Stimulated activated CD4-positive, alpha-beta T cell treated with anti-CD3 and anti-CD28 coated beads, Interleukin-2, amount 100 ng/mL, for 24 hours (primary cell): Measurements from ENCODE around the gene ECEL1.

Experiments used
- DNase-seq, 2 donors: peaks; one replicate each; pipeline ENCODE4 v3.0.0-alpha.2; 2020

The ECEL1 gene

GRCh38 chr2:232522623-232523401, 35.2 kb upstream of the ECEL1 start:
- no peak for DNase-seq

GRCh38 chr2:232521959-232522622, 34.5 kb upstream of the ECEL1 start:
- peak; percentile 81 to 82 for DNase-seq

GRCh38 chr2:232521098-232521497, 33.5 kb upstream of the ECEL1 start:
- no peak for DNase-seq

- no peak for DNase-seq
Measured at GRCh38 chr2:232520489-232520888, 32.9 kb upstream of the ECEL1 start.

- DNase-seq = no peak
Measured at GRCh38 chr2:232519581-232520438, 32.2 kb upstream of the ECEL1 start, which contains the start of gene PRSS56. TSS of gene PRSS56 (plus strand) at chr2:232520388. CDS start at chr2:232520599, 211 bp downstream.

GRCh38 chr2:232518844-232519243, 31.2 kb upstream of the ECEL1 start:
- DNase-seq = no peak

- DNase-seq = no peak
Measured at GRCh38 chr2:232516551-232516950, 28.9 kb upstream of the ECEL1 start.

- DNase-seq = no peak
Measured at GRCh38 chr2:232515639-232516038, 28.0 kb upstream of the ECEL1 start.

- DNase-seq = no peak
Measured at GRCh38 chr2:232513353-232513752, 25.7 kb upstream of the ECEL1 start.

GRCh38 chr2:232512602-232513001, 25.0 kb upstream of the ECEL1 start:
- no peak for DNase-seq

GRCh38 chr2:232511336-232511890, 23.8 kb upstream of the ECEL1 start:
- DNase-seq = no peak

GRCh38 chr2:232508251-232508650, 20.6 kb upstream of the ECEL1 start:
- no peak for DNase-seq

GRCh38 chr2:232506709-232507108, 19.1 kb upstream of the ECEL1 start:
- no peak for DNase-seq

- no peak for DNase-seq
Measured at GRCh38 chr2:232505856-232506255, 18.2 kb upstream of the ECEL1 start.

- no peak for DNase-seq
Measured at GRCh38 chr2:232504438-232504837, 16.8 kb upstream of the ECEL1 start.

GRCh38 chr2:232503809-232504323, 16.2 kb upstream of the ECEL1 start:
- no peak for DNase-seq

- DNase-seq = peak; percentile 44 to 57
Measured at GRCh38 chr2:232502911-232503808, 15.5 kb upstream of the ECEL1 start.

GRCh38 chr2:232502511-232502910, 14.9 kb upstream of the ECEL1 start:
- no peak for DNase-seq

- no peak for DNase-seq
Measured at GRCh38 chr2:232501794-232502390, 14.3 kb upstream of the ECEL1 start.

- no peak for DNase-seq
Measured at GRCh38 chr2:232501331-232501771, 13.7 kb upstream of the ECEL1 start.

- no peak for DNase-seq
Measured at GRCh38 chr2:232498452-232498851, 10.8 kb upstream of the ECEL1 start.
